Smooth muscle cell of the pulmonary artery (primary cell): Measurements from ENCODE around the gene NFKB1. TPM values are rescaled to one million over a fixed set of nuclear protein-coding genes. Genes with fewer than 3 reads are reported as not detected.

Experiments used
- total RNA-seq: library from RNA; depleted of rRNA; stranded (reverse); fragments of >200 nt; gene quantifications from 2 replicates; pipeline ENCODE4 v1.2.3, GENCODE V29; 2014

Gene NFKB1
- total RNA-seq = 27.4 and 33.6 TPM in 2 replicates

DNA sequence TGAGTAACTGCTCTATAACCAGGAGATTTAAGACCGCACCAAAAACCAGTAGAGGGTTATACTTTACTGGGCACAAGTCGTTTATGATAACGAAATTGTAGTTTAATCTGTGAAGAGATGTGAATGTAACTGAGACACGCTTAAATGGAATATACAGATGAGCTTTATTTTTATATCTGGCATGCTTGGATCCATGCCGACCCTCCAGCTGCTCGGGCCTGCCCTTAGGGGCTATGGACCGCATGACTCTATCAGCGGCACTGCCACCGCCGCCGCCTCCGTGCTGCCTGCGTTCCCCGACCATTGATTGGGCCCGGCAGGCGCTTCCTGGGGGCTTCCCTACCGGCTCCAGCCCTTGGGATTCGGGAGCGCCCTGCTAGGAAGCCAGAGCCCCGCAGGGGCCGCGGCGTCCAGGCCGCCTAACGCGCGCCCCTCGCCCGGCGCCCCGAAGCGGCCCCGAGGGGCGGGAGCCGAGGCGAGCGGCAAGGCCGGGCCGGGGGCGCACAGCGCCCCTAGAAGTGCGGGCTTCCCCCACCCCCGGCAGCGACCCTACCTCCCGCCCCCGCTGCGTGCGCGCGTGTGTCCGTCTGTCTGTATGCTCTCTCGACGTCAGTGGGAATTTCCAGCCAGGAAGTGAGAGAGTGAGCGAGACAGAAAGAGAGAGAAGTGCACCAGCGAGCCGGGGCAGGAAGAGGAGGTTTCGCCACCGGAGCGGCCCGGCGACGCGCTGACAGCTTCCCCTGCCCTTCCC lies at the start of gene NFKB1:
Gene NFKB1, plus strand, starts transcription at position 664 of the 751 bp plus-strand sequence. CDS start 24,160 bp downstream, outside the sequence.

Other genes starting within 250 kb of the NFKB1 start
- 3.1 and 22.7 TPM in 2 replicates for gene SLC39A8, start 155.9 kb upstream of the NFKB1 start, total RNA-seq